ENCODE data around the gene PDZRN4.
"Not testable (repeated sequence)": the region's sequence is repeated elsewhere in the genome, so short reads cannot be mapped to it uniquely, and the experiment has no call there.

Gene PDZRN4

GRCh38 chr12:41566703-41567102, 378.6 kb downstream of the PDZRN4 start:
- DNase-seq (ENCODE audit: low spot score): no peak

- DNase-seq (ENCODE audit: low spot score): no peak
Measured at GRCh38 chr12:41573445-41573844, 385.3 kb downstream of the PDZRN4 start.

- DNase-seq (ENCODE audit: low spot score): no peak
Measured at GRCh38 chr12:41576925-41577324, 388.8 kb downstream of the PDZRN4 start.

- no peak for DNase-seq (ENCODE audit: low spot score)
Measured at GRCh38 chr12:41577995-41578394, 389.9 kb downstream of the PDZRN4 start.

- DNase-seq (ENCODE audit: low spot score): no peak
Measured at GRCh38 chr12:41585784-41586183, 397.7 kb downstream of the PDZRN4 start.

GRCh38 chr12:41587574-41587973, 399.5 kb downstream of the PDZRN4 start:
- no peak for DNase-seq (ENCODE audit: low spot score)

- no peak for DNase-seq (ENCODE audit: low spot score)
Measured at GRCh38 chr12:41589878-41590277, 401.8 kb downstream of the PDZRN4 start.

- DNase-seq (ENCODE audit: low spot score): no peak
Measured at GRCh38 chr12:41596190-41596589, 408.1 kb downstream of the PDZRN4 start.

GRCh38 chr12:41604830-41605229, 416.7 kb downstream of the PDZRN4 start:
- no peak for DNase-seq (ENCODE audit: low spot score)

GRCh38 chr12:41605545-41606305, 417.6 kb downstream of the PDZRN4 start:
- no peak for DNase-seq (ENCODE audit: low spot score)

GRCh38 chr12:41606468-41607445, 418.6 kb downstream of the PDZRN4 start:
- no peak for DNase-seq (ENCODE audit: low spot score)

GRCh38 chr12:41612892-41613557, 424.9 kb downstream of the PDZRN4 start:
- DNase-seq (ENCODE audit: low spot score): no peak

- DNase-seq (ENCODE audit: low spot score): not testable (repeated sequence)
Measured at GRCh38 chr12:41615174-41615573, 427.1 kb downstream of the PDZRN4 start.

- no peak for DNase-seq (ENCODE audit: low spot score)
Measured at GRCh38 chr12:41619705-41620104, 431.6 kb downstream of the PDZRN4 start.

GRCh38 chr12:41621291-41621690, 433.2 kb downstream of the PDZRN4 start:
- no peak for DNase-seq (ENCODE audit: low spot score)
